ENCODE measurements around the gene DBN1.
A peak's percentile ranks its signal among the peaks of the same experiment; 100 is the strongest.

Gene DBN1

DNA sequence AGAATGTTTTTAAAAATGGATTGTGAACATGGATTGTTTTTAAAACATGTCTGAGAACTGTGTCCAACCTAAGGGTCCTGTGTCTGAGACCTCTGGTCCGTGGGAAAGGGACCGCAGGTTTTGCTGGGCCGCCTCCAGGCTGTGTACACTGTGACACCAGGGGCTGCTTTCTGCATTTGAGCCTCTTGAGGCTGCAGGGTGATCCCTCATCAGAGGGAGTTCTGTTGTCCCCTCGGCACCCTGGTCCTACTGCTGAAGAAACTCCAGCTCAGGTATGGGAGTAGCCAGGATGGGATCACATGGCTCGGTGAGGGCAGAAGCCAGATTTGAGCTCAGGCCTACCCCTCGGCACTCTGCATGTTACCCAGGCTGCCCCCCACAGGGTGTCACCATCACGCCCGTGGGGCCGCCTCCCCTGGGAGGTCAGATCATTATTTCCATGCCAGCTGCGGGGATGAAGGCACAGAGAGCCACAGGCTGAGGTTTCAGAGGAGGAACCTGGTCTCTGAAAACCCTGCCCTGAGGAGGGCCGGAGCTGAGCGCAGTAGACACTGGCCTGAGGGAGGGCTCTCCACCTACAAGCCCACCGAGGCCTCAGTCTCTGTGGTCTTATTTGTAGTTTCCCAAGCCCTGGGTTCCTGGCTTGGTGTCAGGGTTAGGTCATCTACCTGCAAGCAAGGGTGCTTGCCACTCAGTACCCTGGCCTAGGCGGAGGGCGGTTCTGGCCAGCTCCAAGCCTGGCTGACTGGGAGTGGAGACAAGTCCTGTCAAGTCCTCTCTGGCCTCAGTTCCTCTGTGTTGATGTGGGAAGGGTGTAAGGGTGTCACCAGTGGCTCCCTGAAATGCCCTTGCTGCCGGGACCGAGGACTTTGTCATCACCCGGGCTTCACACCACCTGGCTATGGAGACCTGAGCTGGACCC is 24.0 kb downstream of the DBN1 start:
- Mint-ChIP-seq H3K27ac (no peak overlapping the region), H3K9me3 (no peaks in the 10 kb centered on the region), H3K4me1 (peaks cover 53% of the 10 kb centered on the region), H3K36me3 (peaks cover 68% of the 10 kb centered on the region), H3K4me3 (no peak overlapping the region)
- no peak for DNase-seq (ENCODE audit: low spot score in 2 of 2)
- no peak for ATAC-seq

DNA sequence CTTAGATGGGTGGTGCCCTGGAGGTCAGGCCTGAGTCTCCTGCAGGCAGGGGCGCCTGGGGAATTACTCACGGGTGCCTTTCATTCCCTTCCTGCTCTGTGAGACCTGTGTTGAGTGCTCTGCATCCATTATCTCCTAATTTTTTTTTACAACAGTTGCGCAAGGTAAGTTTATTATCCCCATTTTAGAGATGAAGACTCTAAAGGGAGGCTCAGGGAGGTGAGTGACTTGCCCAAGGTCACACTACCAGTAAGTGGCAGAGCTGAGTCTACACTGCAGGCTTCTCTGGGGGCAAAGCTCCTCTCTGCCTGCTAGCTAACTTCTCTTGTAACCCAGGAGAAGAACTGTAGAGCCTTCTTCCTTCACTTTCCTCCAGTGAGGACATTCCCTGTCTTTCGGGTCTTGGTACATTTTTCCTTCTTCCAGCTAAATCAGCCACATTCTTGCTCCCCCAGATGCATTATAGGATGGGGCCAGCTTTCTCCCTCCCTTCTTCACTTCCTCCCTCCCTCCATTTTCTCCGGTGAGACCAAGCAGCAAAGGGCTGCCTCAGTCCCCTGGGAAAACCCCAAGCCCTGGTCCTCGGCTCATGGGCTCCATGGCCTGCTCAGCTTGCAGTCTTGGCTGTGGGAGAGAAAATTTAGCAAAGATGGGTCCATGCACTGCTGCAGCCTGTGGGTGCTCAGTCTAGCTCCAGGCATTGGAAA is 25.0 kb downstream of the DBN1 start:
- no peak for ATAC-seq
- Mint-ChIP-seq H3K27ac (peak overlapping the region; percentile 81), H3K36me3 (peaks cover 63% of the 10 kb centered on the region), H3K4me1 (peaks cover 54% of the 10 kb centered on the region), H3K4me3 (peak overlapping the region; percentile 61), H3K9me3 (no peaks in the 10 kb centered on the region)
- no peak for DNase-seq (ENCODE audit: low spot score in 2 of 2)

DNA sequence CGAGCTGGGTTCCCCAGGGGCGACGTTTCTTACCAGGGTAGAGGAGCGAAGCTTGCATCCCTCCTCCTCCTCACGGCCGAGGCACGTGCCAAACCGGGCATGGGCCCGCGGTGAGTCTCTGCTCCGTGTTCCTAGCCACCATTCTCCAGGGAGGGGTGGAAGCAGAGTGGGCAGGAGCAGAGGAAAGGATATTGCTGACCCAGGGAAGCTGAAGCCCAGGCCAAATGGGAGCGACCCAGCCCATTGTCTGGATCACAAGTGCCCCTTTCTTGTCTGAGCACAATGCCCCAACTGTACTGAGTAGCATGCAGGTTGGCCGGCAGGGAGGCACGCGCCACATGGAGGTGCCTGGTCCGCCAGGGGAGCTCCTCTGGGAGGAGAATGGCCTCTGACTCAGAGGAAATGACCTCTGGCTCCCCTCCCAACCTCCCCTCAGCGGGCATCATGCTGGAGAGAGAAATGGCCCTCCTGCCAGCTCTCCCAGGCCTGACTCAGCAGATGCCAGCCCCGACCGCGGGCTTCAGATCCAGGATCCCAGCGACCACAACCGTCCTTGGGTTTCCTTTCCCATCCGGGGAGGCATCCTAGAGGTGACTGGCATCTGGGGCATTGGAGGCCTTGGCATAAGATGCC is 25.7 kb downstream of the DBN1 start:
- H3K36me3 Mint-ChIP-seq = peaks cover 60% of the 10 kb centered on the region
- H3K9me3 Mint-ChIP-seq = no peaks in the 10 kb centered on the region
- peaks cover 47% of the 10 kb centered on the region for H3K4me1 Mint-ChIP-seq
- peak overlapping the region; percentile 61 for H3K4me3 Mint-ChIP-seq
- no peak for DNase-seq (ENCODE audit: low spot score in 2 of 2)
- H3K27ac Mint-ChIP-seq = peak overlapping the region; percentile 81
- no peak for ATAC-seq

DNA sequence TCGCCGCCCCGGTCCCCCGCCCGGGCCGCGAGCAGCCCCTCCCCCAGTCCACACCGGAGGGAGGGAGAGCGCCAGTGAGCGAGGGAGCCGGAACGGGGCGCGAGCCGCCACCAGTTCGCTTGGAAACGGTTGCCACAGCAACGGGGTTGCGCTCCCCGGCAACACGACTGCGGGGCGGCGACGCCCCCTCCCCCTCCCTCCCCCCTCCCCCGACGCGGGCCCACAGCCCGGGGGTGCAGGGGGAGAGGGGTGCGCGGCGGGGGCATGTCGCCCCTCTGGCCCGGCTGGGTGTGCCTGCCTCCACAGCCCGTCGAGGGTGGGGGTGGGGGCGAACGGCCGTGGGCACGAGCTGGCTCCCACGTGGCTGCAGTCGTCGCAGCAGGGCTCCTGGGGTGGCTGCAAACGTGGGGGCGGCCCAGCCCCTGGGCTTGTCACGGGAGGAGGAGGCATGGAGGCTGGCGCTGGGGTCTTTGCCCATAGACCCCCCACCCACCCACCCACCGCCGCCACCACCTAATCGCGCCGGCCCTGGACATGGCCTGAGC is 26.3 kb downstream of the DBN1 start:
- Mint-ChIP-seq H3K9me3 (no peaks in the 10 kb centered on the region), H3K4me1 (peaks cover 51% of the 10 kb centered on the region)
- no peak for DNase-seq (ENCODE audit: low spot score in 2 of 2)

DNA sequence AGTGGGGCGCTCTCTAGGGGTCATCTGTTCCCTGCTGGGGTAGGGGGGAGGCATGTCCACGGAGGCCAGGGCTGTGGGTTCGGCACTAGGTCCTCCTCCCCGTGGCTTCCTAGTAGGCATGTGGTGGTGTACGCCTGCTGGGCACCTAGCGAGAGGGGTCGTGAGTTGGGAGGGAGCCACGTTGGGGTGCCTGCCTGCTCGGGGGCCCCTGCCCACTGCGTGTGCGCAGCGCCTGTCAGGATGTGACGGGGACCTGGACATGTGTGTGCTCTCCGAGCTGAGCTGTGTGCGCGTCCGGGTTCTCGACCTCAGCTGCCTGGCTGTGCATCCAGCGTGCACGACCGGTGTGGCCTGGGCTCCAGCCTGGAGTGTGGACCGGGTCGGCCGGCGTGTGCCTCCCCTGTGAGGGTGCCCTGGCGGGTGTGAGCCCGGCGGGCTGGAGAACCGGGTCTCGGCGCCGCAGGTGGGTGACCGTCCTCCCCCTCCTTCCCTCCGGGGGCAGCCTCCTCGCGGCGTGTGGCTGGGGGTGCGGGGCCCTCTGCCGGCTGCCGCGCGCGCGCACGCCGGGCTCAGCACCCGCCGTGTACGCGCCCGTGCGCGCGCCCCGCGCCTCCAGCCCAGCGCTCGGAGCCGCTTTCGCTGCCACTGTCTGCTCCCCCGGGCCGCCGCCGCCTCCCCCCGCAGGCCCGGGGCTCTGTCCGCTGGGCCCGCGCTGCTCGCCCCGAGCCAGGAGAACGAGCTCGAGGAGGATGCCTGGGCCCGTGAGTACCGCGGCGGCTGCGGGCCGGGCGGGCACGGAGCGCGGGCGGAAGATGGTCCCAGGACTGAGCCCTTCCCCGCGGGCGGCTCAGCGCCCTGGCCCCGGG is 27.0 kb downstream of the DBN1 start, which contains the start of gene PRR7:
Gene PRR7, plus strand, starts transcription at position 615 of the 866 bp plus-strand sequence. CDS start 8,254 bp downstream, outside the sequence.
- peak; percentile 76 for ATAC-seq
- no peaks in the 10 kb centered on the region for H3K9me3 Mint-ChIP-seq
- H3K4me1 Mint-ChIP-seq = peaks cover 52% of the 10 kb centered on the region
- H3K4me3 Mint-ChIP-seq = peak within 1 kb of the TSS; percentile 72
- H3K27ac Mint-ChIP-seq = peak within 1 kb of the TSS; percentile 90
- DNase-seq (ENCODE audit: low spot score in 2 of 2) = peak; percentile 57 to 83
- H3K36me3 Mint-ChIP-seq = peaks cover 71% of the 10 kb centered on the region

More for the DNA sequence above, 26.3 kb downstream of the DBN1 start:
- Mint-ChIP-seq H3K36me3 (peaks cover 64% of the 10 kb centered on the region), H3K27ac (peak overlapping the region; percentile 81), H3K4me3 (peak overlapping the region; percentile 72)
- peak; percentile 40 for ATAC-seq

DNA sequence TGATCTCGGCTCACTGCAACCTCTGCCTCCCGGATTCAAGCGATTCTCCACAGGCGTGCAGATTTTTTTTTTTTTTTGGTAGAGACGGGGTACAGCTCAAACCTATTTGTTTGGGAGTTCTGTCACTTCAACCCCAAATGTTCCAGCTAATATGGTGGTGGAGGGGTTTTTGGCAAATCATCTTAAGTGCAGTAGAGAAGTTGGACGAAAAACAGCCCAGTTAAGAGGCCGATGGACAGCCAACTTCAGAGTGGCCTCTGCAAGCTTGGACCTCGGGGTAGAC is 27.6 kb downstream of the DBN1 start:
- peaks cover 54% of the 10 kb centered on the region for H3K4me1 Mint-ChIP-seq
- H3K27ac Mint-ChIP-seq = peak overlapping the region; percentile 90
- peaks cover 74% of the 10 kb centered on the region for H3K36me3 Mint-ChIP-seq
- DNase-seq (ENCODE audit: low spot score in 2 of 2) (no peak), ATAC-seq (no peak)
- peak overlapping the region; percentile 72 for H3K4me3 Mint-ChIP-seq
- no peaks in the 10 kb centered on the region for H3K9me3 Mint-ChIP-seq

DNA sequence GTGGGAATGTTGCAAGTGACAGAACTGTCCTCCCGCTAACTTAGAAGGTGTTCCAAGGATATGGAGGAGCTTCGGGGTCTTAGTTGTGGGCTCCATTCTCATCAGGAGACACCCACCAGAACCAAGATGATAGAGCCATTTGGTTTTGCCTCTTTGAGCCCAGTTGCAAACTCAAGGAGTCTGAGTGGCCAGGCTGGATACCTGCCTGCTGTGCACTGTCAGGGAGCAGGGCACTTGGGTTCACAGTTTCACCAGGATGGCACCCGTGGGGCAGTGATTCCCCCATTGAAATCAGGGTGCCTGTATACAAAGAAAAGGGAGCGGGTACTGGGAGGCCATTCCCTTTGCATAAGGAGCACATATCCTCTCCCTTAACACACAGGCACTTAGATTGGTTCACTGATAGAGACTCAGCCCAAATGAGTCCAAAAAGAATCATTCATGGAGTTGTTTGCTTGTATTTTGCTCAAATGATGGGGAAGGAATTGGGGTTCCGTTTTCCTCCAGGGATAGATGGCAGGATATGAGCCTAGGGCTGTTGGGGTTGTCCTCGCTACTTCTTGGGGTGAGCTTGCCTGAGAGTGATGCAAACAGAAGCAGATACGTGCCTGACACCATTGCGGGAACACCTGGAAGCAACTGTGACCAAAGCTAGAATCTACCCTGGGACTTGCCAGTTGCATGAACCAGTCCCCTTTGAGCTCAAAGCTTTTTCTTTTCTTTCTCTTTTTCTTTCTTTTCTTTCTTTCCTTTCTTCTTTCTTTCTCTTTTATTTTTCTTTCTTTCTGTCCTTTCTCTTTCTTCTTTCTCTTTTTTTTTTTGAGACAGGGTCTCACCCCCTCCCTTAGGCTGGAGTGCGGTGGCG is 28.1 kb downstream of the DBN1 start:
- Mint-ChIP-seq H3K9me3 (no peaks in the 10 kb centered on the region), H3K4me1 (peaks cover 57% of the 10 kb centered on the region), H3K36me3 (peaks cover 75% of the 10 kb centered on the region), H3K4me3 (peak overlapping the region; percentile 72), H3K27ac (peak overlapping the region; percentile 90)
- ATAC-seq (no peak), DNase-seq (ENCODE audit: low spot score in 2 of 2) (no peak)

DNA sequence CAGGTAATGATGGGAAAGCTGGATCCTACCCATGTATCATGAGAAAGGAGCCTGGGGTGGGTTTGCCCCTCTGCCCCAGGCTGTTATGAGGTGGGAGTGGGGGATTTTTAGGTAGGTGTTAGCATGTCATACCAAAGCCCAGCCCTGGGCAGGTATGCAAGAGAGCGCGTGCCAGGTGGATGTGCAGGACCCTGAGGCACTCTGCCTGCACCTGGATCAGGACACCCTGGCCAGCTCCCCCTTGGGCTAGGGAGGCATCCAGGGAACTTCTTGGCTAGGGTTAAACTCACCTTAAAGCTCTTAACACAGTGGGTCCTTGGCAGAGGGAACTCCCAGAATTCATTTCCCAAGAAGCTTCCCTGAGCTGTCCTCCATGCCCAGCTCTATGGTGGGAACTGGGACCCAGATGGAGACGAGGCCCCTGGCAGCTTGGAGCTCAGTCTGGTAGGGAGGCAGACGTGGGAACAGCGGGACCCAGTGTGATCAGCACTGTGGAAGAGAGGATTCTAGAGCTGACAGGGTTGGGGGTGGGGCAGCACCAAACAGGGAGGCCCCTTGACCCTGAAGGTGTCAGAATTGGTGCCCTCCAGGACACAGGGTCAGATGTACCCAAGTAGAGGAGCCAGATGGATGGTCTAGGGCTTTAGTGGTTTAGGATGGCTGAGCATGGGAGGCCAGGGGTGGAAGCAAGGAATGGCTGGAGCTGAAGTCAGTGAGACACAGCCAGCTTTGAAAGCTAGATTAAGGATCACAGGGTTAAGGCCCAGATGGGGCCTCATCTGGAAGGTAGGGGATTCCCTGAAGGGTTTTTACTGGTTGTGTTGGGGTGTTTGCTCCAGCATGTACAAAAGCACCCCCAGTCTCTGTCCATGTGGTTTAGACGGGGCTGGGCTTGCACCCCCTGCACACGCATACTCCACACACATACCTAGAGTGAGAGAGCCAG is 29.1 kb downstream of the DBN1 start:
- H3K36me3 Mint-ChIP-seq = peaks cover 77% of the 10 kb centered on the region
- peaks cover 66% of the 10 kb centered on the region for H3K4me1 Mint-ChIP-seq
- H3K9me3 Mint-ChIP-seq = no peaks in the 10 kb centered on the region
- DNase-seq (ENCODE audit: low spot score in 2 of 2) (no peak), ATAC-seq (no peak)
- peak overlapping the region; percentile 72 for H3K4me3 Mint-ChIP-seq
- peak overlapping the region; percentile 90 for H3K27ac Mint-ChIP-seq

DNA sequence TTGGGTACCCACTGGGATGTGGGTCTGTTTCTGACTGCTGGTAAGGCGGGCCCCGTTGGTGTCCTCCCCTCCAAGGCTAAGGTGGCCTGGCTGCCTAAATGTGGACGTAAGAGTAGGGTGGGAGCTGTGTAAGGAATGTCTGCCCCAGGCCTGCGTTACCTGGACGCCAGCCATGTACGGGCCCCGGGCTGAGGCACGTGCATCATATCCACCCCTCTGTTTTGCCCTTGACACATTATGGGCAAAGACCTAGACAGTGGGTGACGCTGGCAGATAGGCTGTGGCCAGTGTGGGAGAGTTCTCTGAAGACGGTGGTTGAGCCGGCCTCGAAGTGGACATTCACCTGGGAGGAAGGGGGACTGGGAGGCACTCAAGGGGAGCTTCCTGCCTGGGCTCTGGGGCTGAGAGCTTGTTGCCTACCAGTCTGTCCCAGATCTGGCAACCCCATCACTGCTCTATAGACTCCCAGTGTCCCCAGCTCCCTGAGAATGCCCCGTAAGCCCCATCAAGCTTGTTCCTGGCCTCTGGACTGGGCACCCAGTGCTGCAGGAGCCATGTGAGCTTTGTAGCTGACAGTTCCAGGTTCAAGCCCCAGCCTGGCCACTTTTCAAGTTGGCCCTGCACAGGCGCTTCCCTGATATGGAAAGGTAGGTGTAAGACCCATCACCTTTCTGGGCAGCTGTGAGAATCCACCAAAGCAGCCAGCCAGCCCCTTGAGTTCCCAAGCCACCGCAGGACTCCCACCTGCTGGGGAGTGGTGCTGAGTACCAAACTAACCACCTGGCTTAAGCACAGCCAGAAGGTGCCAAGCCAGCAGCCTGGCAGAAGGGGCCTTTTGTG is 30.1 kb downstream of the DBN1 start:
- Mint-ChIP-seq H3K4me3 (no peak overlapping the region), H3K9me3 (no peaks in the 10 kb centered on the region), H3K27ac (peak overlapping the region; percentile 90), H3K4me1 (peaks cover 63% of the 10 kb centered on the region), H3K36me3 (peaks cover 79% of the 10 kb centered on the region)
- ATAC-seq = no peak
- peak; percentile 4 to 52 for DNase-seq (ENCODE audit: low spot score in 2 of 2)

DNA sequence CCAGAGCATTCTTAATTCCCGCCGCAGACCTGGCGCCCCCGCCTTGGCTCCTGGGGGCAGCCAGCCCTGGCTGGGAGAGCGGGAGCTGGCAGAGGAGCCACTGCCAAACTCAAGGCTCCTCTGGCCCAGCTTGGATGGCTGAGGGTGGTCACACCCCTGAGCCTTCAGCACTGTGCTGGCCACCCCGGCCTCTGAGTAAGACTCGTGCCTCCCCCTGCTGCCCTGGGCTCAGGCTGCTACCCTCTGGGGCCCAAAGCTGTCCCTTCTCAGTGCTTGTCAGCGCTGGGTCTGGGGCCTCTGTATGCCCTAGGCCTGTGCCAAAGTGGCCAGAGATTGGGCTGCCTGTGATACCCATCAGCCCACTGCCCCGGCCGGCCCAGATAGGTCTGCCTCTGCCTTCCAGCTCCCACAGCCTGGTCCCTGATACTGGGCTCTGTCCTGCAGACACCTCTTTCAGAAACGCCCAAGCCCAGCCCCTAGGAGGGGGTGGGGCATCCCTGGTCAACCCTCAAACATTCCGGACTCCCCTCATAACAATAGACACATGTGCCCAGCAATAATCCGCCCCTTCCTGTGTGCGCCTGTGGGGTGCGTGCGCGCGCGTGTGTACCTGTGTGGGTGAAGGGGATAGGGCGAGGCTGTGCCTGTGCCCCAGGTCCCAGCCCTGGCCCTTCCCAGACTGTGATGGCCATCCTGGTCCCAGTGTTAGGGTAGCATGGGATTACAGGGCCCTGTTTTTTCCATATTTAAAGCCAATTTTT is 31.2 kb downstream of the DBN1 start:
- Mint-ChIP-seq H3K9me3 (no peaks in the 10 kb centered on the region), H3K36me3 (peaks cover 81% of the 10 kb centered on the region), H3K4me1 (peaks cover 55% of the 10 kb centered on the region), H3K27ac (peak overlapping the region; percentile 90), H3K4me3 (no peak overlapping the region)
- ATAC-seq (no peak), DNase-seq (ENCODE audit: low spot score in 2 of 2) (peak in 1 of 2 donors; percentile 49)

DNA sequence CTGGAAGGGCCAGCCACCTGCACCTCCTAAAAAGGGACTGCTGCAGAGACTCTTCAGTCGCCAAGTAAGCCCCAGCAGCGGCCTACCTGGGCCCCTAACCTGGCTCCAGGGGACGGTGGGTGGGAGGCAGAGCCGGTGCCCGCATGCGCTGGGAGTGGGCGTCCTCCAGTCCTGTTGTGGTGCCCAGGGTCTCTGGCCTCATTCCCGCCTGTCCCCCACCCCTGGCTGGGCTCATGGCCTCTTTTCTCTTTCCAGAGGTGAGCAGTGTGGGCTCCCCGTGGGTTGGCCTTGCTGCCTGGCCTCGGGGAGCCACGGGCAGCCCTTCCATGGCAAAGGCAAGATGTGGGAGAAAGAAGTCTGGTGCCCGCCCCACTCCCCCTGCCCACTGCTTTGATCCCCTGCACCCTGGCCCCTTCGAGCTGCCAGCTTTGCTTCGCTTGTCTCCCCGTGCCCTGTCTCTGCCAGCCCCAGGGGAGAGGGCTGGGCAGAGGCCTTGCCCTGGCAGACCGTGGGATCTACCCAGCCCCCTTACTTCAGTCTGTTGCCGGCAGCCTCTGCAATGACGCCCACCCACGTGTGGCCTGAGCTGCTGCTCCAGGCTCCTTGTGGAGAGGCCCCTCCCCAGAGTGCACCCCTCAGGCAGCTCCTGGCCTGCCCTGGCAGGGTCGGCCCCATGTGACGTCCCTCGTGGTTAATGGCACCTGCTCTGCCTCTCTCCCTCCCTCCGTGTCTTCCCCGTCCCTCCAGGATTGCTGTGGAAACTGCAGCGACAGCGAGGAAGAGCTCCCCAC is 32.2 kb downstream of the DBN1 start:
- ATAC-seq (no peak), DNase-seq (ENCODE audit: low spot score in 2 of 2) (peak in 1 of 2 donors; percentile 9)
- Mint-ChIP-seq H3K36me3 (peaks cover 89% of the 10 kb centered on the region), H3K4me3 (peak overlapping the region; percentile 9), H3K27ac (peak overlapping the region; percentile 90), H3K9me3 (no peaks in the 10 kb centered on the region), H3K4me1 (peaks cover 62% of the 10 kb centered on the region)

Measured in stimulated activated effector memory CD8-positive, alpha-beta T cell treated with anti-CD3 and anti-CD28 coated beads, Interleukin-12 subunit alpha, Interleukin-12 subunit beta, amount 100 ng/mL, for 72 hours (primary cell).